HepG2 (cell line): ENCODE results near the gene SEMA3F. TPM values are rescaled to one million over a fixed set of nuclear protein-coding genes. Genes with fewer than 3 reads are reported as not detected.

Source experiments
- ADNP ChIP-seq: sonication (generic); formaldehyde crosslinking; IDR thresholded peaks from 2 replicates; pipeline ENCODE4 v1.4.0; 2020; ENCODE audit warnings: missing genetic modification reagents
- ATM ChIP-seq: fragments of 450-650 bp; IDR thresholded peaks from 2 replicates; pipeline ENCODE4 v1.7.1; 2017; ENCODE audit warnings: mild to moderate bottlenecking, borderline replicate concordance
- BORCS8-MEF2B ChIP-seq: sonication (generic); formaldehyde crosslinking; IDR thresholded peaks from 2 replicates; pipeline ENCODE4 v1.8.0; 2022; ENCODE audit warnings: mild to moderate bottlenecking, missing genetic modification reagents
- BRCA1 ChIP-seq: sonication (generic); formaldehyde crosslinking; IDR thresholded peaks from 2 replicates; pipeline ENCODE4 v1.4.0; 2020; ENCODE audit warnings: missing genetic modification reagents
- CCAR2 ChIP-seq: fragments of 200-400 bp; formaldehyde crosslinking; optimal IDR thresholded peaks from 2 replicates; pipeline ENCODE3; 2018; ENCODE audit warnings: low read depth, mild to moderate bottlenecking, low read length, moderate library complexity
- CREM ChIP-seq, 2 experiments: sonication (generic) in 1 of 2; formaldehyde crosslinking in 1 of 2; IDR thresholded peaks; 2 replicates each; pipeline versions ENCODE4 v1.4.0 to v1.6.1; 2016 to 2020; ENCODE audit warnings: antibody characterized with exemption in 1 of 2, mild to moderate bottlenecking in 1 of 2, missing genetic modification reagents in 1 of 2
- DBP ChIP-seq: sonication (generic); formaldehyde crosslinking; IDR thresholded peaks from 2 replicates; pipeline ENCODE4 v1.4.0; 2020; ENCODE audit warnings: missing genetic modification reagents; ENCODE audit errors: not compliant biosample characterization
- HMGA1 ChIP-seq: sonication (generic); formaldehyde crosslinking; conservative IDR thresholded peaks from 2 replicates; pipeline ENCODE4 v1.4.0; 2020; ENCODE audit warnings: missing genetic modification reagents
- HOXA5 ChIP-seq: sonication (generic); formaldehyde crosslinking; IDR thresholded peaks from 2 replicates; pipeline ENCODE4 v1.4.0; 2020; ENCODE audit warnings: missing genetic modification reagents
- ISX ChIP-seq: sonication (generic); formaldehyde crosslinking; conservative IDR thresholded peaks from 2 replicates; pipeline ENCODE4 v1.5.0; 2020; ENCODE audit warnings: missing genetic modification reagents
- LBX2 ChIP-seq: sonication (generic); formaldehyde crosslinking; IDR thresholded peaks from 2 replicates; pipeline ENCODE4 v1.5.0; 2020; ENCODE audit warnings: missing genetic modification reagents, mild to moderate bottlenecking, borderline replicate concordance
- MYNN ChIP-seq: sonication (generic); formaldehyde crosslinking; IDR thresholded peaks from 2 replicates; pipeline ENCODE4 v1.4.0; 2020; ENCODE audit warnings: mild to moderate bottlenecking, low read depth, missing genetic modification reagents
- PAWR ChIP-seq: sonication (generic); formaldehyde crosslinking; IDR thresholded peaks from 2 replicates; pipeline ENCODE4 v1.4.0; 2020; ENCODE audit warnings: missing genetic modification reagents, mild to moderate bottlenecking, borderline replicate concordance
- PCBP2 ChIP-seq: fragments of 200-400 bp; formaldehyde crosslinking; optimal IDR thresholded peaks from 2 replicates; pipeline ENCODE3; 2018; ENCODE audit warnings: low read length, low read depth; ENCODE audit not compliant: poor library complexity, severe bottlenecking
- POLR2A ChIP-seq, 2 experiments: IDR thresholded peaks; 2 replicates each; pipeline ENCODE4 v1.6.1; 2011; ENCODE audit warnings: low read depth in 2 of 2, low read length in 2 of 2, mild to moderate bottlenecking in 1 of 2, moderate library complexity in 1 of 2; ENCODE audit not compliant: insufficient read depth in 1 of 2
- TAF1 ChIP-seq: sonication (generic); formaldehyde crosslinking; IDR thresholded peaks from 2 replicates; pipeline ENCODE4 v1.4.0; 2020; ENCODE audit warnings: missing genetic modification reagents
- WIZ ChIP-seq: sonication (generic); formaldehyde crosslinking; IDR thresholded peaks from 2 replicates; pipeline ENCODE4 v1.5.1; 2020; ENCODE audit warnings: mild to moderate bottlenecking, missing genetic modification reagents
- ZBTB20 ChIP-seq: sonication (generic); formaldehyde crosslinking; IDR thresholded peaks from 2 replicates; pipeline ENCODE4 v1.8.1; 2023; ENCODE audit warnings: missing genetic modification reagents, low read depth, mild to moderate bottlenecking, borderline replicate concordance
- ZFYVE20 ChIP-seq: sonication (generic); formaldehyde crosslinking; IDR thresholded peaks from 2 replicates; pipeline ENCODE4 v1.8.0; 2023; ENCODE audit warnings: low read depth, mild to moderate bottlenecking, moderate library complexity, missing genetic modification reagents, borderline replicate concordance
- ZNF160 ChIP-seq: sonication (generic); formaldehyde crosslinking; IDR thresholded peaks from 2 replicates; pipeline ENCODE4 v1.8.0; 2022; ENCODE audit warnings: mild to moderate bottlenecking, inconsistent platforms, missing genetic modification reagents
- ZNF326 ChIP-seq: sonication (generic); formaldehyde crosslinking; IDR thresholded peaks from 2 replicates; pipeline ENCODE4 v1.4.0; 2020; ENCODE audit warnings: missing genetic modification reagents, borderline replicate concordance
- ZNF33A ChIP-seq: sonication (generic); formaldehyde crosslinking; IDR thresholded peaks from 2 replicates; pipeline ENCODE4 v1.5.1; 2020; ENCODE audit warnings: missing genetic modification reagents, mild to moderate bottlenecking, moderate library complexity, borderline replicate concordance
- ZNF430 ChIP-seq: sonication (generic); formaldehyde crosslinking; IDR thresholded peaks from 2 replicates; pipeline ENCODE4 v1.9.0; 2021; ENCODE audit warnings: mild to moderate bottlenecking, missing genetic modification reagents
- ZNF770 ChIP-seq: sonication (generic); formaldehyde crosslinking; IDR thresholded peaks from 2 replicates; pipeline ENCODE4 v1.5.0; 2020; ENCODE audit warnings: mild to moderate bottlenecking, missing genetic modification reagents
- polyA plus RNA-seq, 8 experiments: library from polyadenylated mRNA; depleted of rRNA in 3 of 8; stranded (reverse) in 7 of 8; unstranded in 1 of 8; fragments of >200 nt; fragmentation: Illumina TruSeq in 4 of 8; extraction: Trizol in 4 of 8; gene quantifications; 2 replicates each; pipeline versions ENCODE4 v1.2.1 to v1.2.3, GENCODE V29; 2011 to 2016; ENCODE audit warnings: low read depth in 4 of 8, missing spikeins in 1 of 8, mixed read lengths in 1 of 8; ENCODE audit not compliant: insufficient read depth in 1 of 8
- total RNA-seq, 5 experiments: library from RNA; depleted of rRNA; stranded (reverse); fragments of >200 nt; fragmentation: Illumina TruSeq; extraction: Trizol; gene quantifications; 2 replicates each; pipeline ENCODE4 v1.2.3, GENCODE V29; 2016; ENCODE audit warnings: low read depth in 1 of 5
- TF ChIP-seq, protein P1 (sequence below): IDR thresholded peaks from 2 replicates; pipeline ENCODE4 v1.6.1; 2016; ENCODE audit warnings: low read depth, borderline replicate concordance
- TF ChIP-seq, protein P2 (sequence below), 2 experiments: fragments of 450-650 bp in 1 of 2; sonication (generic) in 1 of 2; formaldehyde crosslinking; IDR thresholded peaks; 2 replicates each; pipeline versions ENCODE4 v1.5.0 to v1.8.0; 2020 to 2022; ENCODE audit warnings: mild to moderate bottlenecking in 1 of 2, missing genetic modification reagents in 1 of 2

The SEMA3F gene
- total and polyA plus RNA-seq, 2 of the 13 experiments (the other 11 are each of a cell fraction or from before 2014, with no cell fraction given): 7.6 to 17.2 TPM

- TF ChIP-seq PAWR (CRISPR knock-in tag) (no peak), TAF1 (CRISPR knock-in tag) (peak; percentile 57; the same call in 1 of the 2 replicates), HOXA5 (peak; percentile 89), ZFYVE20 (CRISPR knock-in tag) (no peak), DBP (CRISPR knock-in tag) (peak; percentile 69), ZNF160 (CRISPR knock-in tag) (0 out of 2 replicates have a peak, but pooled peaks have one; percentile 25), ZNF430 (CRISPR knock-in tag) (peak; percentile 67; the same call in 1 of the 2 replicates), ADNP (no peak), ATM (no peak), PCBP2 (no peak), HMGA1 (CRISPR knock-in tag) (no peak), ZNF33A (no peak), BRCA1 (peak; percentile 61; the same call in 1 of the 2 replicates), CREM (IDR thresholded peaks at IDR 0.05) (peak; percentile 89), CREM (CRISPR knock-in tag; IDR thresholded peaks at IDR 0.05) (no peak), ZNF326 (CRISPR knock-in tag) (no peak), POLR2A (IDR thresholded peaks at IDR 0.05; ENCODE audit: insufficient read depth in 1 of 2, low read depth in 2 of 2, low read length in 2 of 2) (peak in 1 of 2 experiments; percentile 72; a peak in 2 of 4 replicates), MYNN (no peak), LBX2 (CRISPR knock-in tag) (no peak), BORCS8-MEF2B (CRISPR knock-in tag) (peak; percentile 86), CCAR2 (peak; percentile 70), ISX (0 out of 2 replicates have a peak, but pooled peaks have one; percentile 67), WIZ (CRISPR knock-in tag) (no peak), ZBTB20 (CRISPR knock-in tag) (peak; percentile 86), ZNF770 (CRISPR knock-in tag) (0 out of 2 replicates have a peak, but pooled peaks have one; percentile 54)
- TF ChIP-seq, protein P1, sequence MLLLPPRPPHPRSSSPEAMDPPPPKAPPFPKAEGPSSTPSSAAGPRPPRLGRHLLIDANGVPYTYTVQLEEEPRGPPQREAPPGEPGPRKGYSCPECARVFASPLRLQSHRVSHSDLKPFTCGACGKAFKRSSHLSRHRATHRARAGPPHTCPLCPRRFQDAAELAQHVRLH: no peak
- TF ChIP-seq, protein P2, sequence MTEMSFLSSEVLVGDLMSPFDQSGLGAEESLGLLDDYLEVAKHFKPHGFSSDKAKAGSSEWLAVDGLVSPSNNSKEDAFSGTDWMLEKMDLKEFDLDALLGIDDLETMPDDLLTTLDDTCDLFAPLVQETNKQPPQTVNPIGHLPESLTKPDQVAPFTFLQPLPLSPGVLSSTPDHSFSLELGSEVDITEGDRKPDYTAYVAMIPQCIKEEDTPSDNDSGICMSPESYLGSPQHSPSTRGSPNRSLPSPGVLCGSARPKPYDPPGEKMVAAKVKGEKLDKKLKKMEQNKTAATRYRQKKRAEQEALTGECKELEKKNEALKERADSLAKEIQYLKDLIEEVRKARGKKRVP (CRISPR knock-in tag; IDR thresholded peaks at IDR 0.05): peak in 1 of 2 experiments; percentile 80; a peak in 2 of 4 replicates
These were observed 53.7 kb downstream of the SEMA3F start (continued) for GRCh38 chr3:50208677-50209344.
